HG02678 (cell line): ENCODE data around the gene NPHS2.
"Not testable (repeated sequence)": the region's sequence is repeated elsewhere in the genome, so short reads cannot be mapped to it uniquely, and the experiment has no call there.

Experiments used
- ATAC-seq: cut with Tn5 transposase; IDR thresholded peaks from one replicate; pipeline ENCODE4 v1.9.1; 2021; ENCODE audit warnings: mild to moderate bottlenecking, moderate library complexity; ENCODE audit not compliant: unreplicated experiment

NPHS2 gene

GRCh38 chr1:179548666-179549367, 26.9 kb downstream of the NPHS2 start:
- ATAC-seq: no peak

- no peak for ATAC-seq
These were observed 28.7 kb downstream of the NPHS2 start for GRCh38 chr1:179547021-179547535.

GRCh38 chr1:179545321-179545720, 30.4 kb downstream of the NPHS2 start:
- no peak for ATAC-seq

- ATAC-seq: no peak
These were observed 34.0 kb downstream of the NPHS2 start for GRCh38 chr1:179541774-179542173.

- no peak for ATAC-seq
These were observed 45.4 kb downstream of the NPHS2 start for GRCh38 chr1:179530352-179530751.

GRCh38 chr1:179529482-179530195, 46.1 kb downstream of the NPHS2 start:
- ATAC-seq: no peak

GRCh38 chr1:179518544-179518943, 57.2 kb downstream of the NPHS2 start:
- not testable (repeated sequence) for ATAC-seq

- ATAC-seq: no peak
These were observed 58.6 kb downstream of the NPHS2 start for GRCh38 chr1:179516976-179517705.

- peak; percentile 72 for ATAC-seq
These were observed 65.7 kb downstream of the NPHS2 start for GRCh38 chr1:179510038-179510437.

- ATAC-seq: no peak
These were observed 66.4 kb downstream of the NPHS2 start for GRCh38 chr1:179509384-179509783.

- ATAC-seq: no peak
These were observed 69.5 kb downstream of the NPHS2 start for GRCh38 chr1:179506199-179506598.
